Lower lobe of right lung (tissue), 2 donors: Measurements from ENCODE around the gene MECR. TPM values are rescaled to one million over a fixed set of nuclear protein-coding genes. Genes with fewer than 3 reads are reported as not detected.
"Not testable (repeated sequence)": the region's sequence is repeated elsewhere in the genome, so short reads cannot be mapped to it uniquely, and the experiment has no call there.

ENCODE experiments used
- ATAC-seq, 2 donors: fragments of 200-7000 bp; cut with Tn5 transposase; one replicate each; pipeline ENCODE4 v1.9.1; 2020 to 2022; ENCODE audit warnings: mild to moderate bottlenecking in 2 of 2, moderate library complexity in 2 of 2
- DNase-seq: peaks from one replicate; pipeline ENCODE4 v3.0.0-alpha.2; 2020
- H3K27ac ChIP-seq: fragments of 200-600 bp; one replicate; pipeline ENCODE4 v1.8.0; 2022
- H3K27me3 ChIP-seq: fragments of 200-600 bp; one replicate; pipeline ENCODE4 v1.8.0; 2022; ENCODE audit warnings: low read depth
- H3K36me3 ChIP-seq: fragments of 200-600 bp; one replicate; pipeline ENCODE4 v1.8.0; 2022; ENCODE audit warnings: mild to moderate bottlenecking
- H3K4me1 ChIP-seq: fragments of 200-600 bp; one replicate; pipeline ENCODE4 v1.8.0; 2022
- H3K4me3 ChIP-seq: fragments of 200-600 bp; one replicate; pipeline ENCODE4 v1.8.0; 2022; ENCODE audit warnings: mild to moderate bottlenecking
- H3K9me3 ChIP-seq: fragments of 200-600 bp; one replicate; pipeline ENCODE4 v1.8.0; 2022
- CTCF ChIP-seq: fragments of 200-600 bp; IDR thresholded peaks from one replicate; pipeline ENCODE4 v1.8.0; 2022; ENCODE audit warnings: antibody characterized with exemption, mild to moderate bottlenecking
- intact Hi-C: fragments of 100-400 bp; cut with DNase I; formaldehyde crosslinking; loops from one replicate; pipeline ENCODE4 v1.11.0; 2022
- total RNA-seq: library from RNA; stranded (reverse); fragmentation: NEBNext Ultra II Directional; extraction: Animal tissue kit (Norgen Biotek cat#: 25700); gene quantifications from one replicate; pipeline ENCODE4 v1.2.1, GENCODE V29; 2021
- donor health status: DM: no; HTN: yes; CAD: no; lungs with severe emphysema.

MECR gene
- total RNA-seq, 1 donor from 2014 or later = 16.9 TPM

GRCh38 chr1:29224356-29224837, 6.3 kb downstream of the MECR start:
- DNase-seq (no peak), ATAC-seq (no peak)
- no peak for TF ChIP-seq CTCF
- intact Hi-C loops = no loop called here
- Histone ChIP-seq H3K27me3 (no peaks in the 10 kb centered on the region), H3K27ac (no peak overlapping the region), H3K36me3 (peaks cover 32% of the 10 kb centered on the region), H3K9me3 (no peaks in the 10 kb centered on the region), H3K4me1 (peaks cover under 1% of the 10 kb centered on the region), H3K4me3 (no peak overlapping the region)

- TF ChIP-seq CTCF = no peak
- no peak overlapping the region for H3K4me3 ChIP-seq
- intact Hi-C loops = no loop called here
- H3K36me3 ChIP-seq = peaks cover 32% of the 10 kb centered on the region
- H3K27me3 ChIP-seq = no peaks in the 10 kb centered on the region
- no peaks in the 10 kb centered on the region for H3K9me3 ChIP-seq
- ATAC-seq (no peak), DNase-seq (no peak)
- no peak overlapping the region for H3K27ac ChIP-seq
- H3K4me1 ChIP-seq = no peaks in the 10 kb centered on the region
Observed at GRCh38 chr1:29223521-29223920, 7.2 kb downstream of the MECR start.

GRCh38 chr1:29222686-29223085, 8.0 kb downstream of the MECR start:
- DNase-seq (no peak), ATAC-seq (no peak)
- Histone ChIP-seq H3K4me3 (no peak overlapping the region), H3K27me3 (no peaks in the 10 kb centered on the region), H3K9me3 (no peaks in the 10 kb centered on the region), H3K27ac (no peak overlapping the region), H3K36me3 (peaks cover 32% of the 10 kb centered on the region), H3K4me1 (no peaks in the 10 kb centered on the region)
- no peak for TF ChIP-seq CTCF
- intact Hi-C loops = no loop called here

DNA sequence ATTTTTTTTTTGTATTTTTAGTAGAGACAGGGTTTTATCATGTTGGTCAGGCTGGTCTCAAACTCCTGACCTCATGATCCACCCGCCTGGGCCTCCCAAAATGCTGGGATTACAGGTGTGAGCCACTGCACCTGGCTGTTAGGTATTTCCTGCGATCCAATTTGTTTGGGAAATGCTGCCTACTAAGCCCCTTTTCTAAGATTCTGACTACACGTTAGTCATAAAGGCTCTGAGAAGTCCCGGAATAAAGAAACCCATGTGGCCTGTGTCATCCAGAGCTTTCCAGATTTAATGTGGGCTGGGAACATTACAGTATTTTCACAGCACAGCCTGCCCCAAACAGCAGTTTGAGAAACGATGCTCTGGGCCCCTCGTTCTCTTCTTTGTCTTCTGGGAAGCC, 8.5 kb downstream of the MECR start:
- ATAC-seq, H3K4me3 ChIP-seq, H3K27ac ChIP-seq, H3K4me1 ChIP-seq, H3K27me3 ChIP-seq, DNase-seq, H3K9me3 ChIP-seq, intact Hi-C loops: not testable (repeated sequence)
- peaks cover 32% of the 10 kb centered on the region for H3K36me3 ChIP-seq

GRCh38 chr1:29221296-29221695, 9.4 kb downstream of the MECR start:
- intact Hi-C loops = no loop called here
- no peak overlapping the region for H3K27ac ChIP-seq

DNA sequence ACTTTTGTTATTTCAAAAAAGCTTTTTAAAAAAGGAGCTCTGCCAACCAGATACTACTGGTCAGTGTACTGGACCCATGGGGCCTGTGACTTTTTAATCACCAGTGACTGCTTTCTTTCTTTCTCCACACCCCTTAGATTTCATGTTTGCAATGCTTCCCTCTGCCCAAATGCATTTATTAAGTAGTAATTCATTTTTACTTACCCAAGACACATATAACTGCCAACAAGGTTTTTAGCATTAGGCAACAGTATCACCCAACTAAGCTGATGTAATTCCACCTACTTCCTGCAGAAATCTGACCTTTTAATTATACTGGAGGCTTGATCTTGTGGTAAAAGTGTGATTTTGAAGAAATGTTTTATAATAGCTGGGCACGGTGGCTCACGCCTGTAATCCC, 12.5 kb downstream of the MECR start:
- H3K36me3 ChIP-seq = peaks cover 48% of the 10 kb centered on the region
- H3K4me1 ChIP-seq = no peaks in the 10 kb centered on the region
- intact Hi-C loops = no loop called here
- TF ChIP-seq CTCF = no peak
- DNase-seq (no peak), ATAC-seq (no peak)
- H3K9me3 ChIP-seq = no peaks in the 10 kb centered on the region
- no peak overlapping the region for H3K27ac ChIP-seq
- H3K4me3 ChIP-seq = no peak overlapping the region
- no peaks in the 10 kb centered on the region for H3K27me3 ChIP-seq

More at GRCh38 chr1:29221296-29221695, 9.4 kb downstream of the MECR start:
- H3K4me3 ChIP-seq = no peak overlapping the region
- no peaks in the 10 kb centered on the region for H3K9me3 ChIP-seq
- no peaks in the 10 kb centered on the region for H3K27me3 ChIP-seq
- TF ChIP-seq CTCF = no peak
- peaks cover 34% of the 10 kb centered on the region for H3K36me3 ChIP-seq
- H3K4me1 ChIP-seq = no peaks in the 10 kb centered on the region
- ATAC-seq (no peak), DNase-seq (no peak)
